ENCODE measurements around the gene YIPF2.
"Not testable (repeated sequence)": the region's sequence is repeated elsewhere in the genome, so short reads cannot be mapped to it uniquely, and the experiment has no call there.

YIPF2 gene

GRCh38 chr19:10928563-10929401 is at the start of gene YIPF2, which contains the start of gene TIMM29:
YIPF2 (minus strand) TSS chr19:10928639; CDS start chr19:10928410, 229 bp downstream.
TIMM29 (plus strand) TSS chr19:10928811; CDS start chr19:10928823, 12 bp downstream.
- DNase-seq, result peak; percentile 69 to 91

- DNase-seq, result no peak
These were observed 49.3 kb upstream of the YIPF2 start for GRCh38 chr19:10977742-10978092.

GRCh38 chr19:10976131-10976892 is 47.9 kb upstream of the YIPF2 start:
- no peak for DNase-seq

GRCh38 chr19:10975374-10976130 is 47.1 kb upstream of the YIPF2 start:
- no peak for DNase-seq

GRCh38 chr19:10971107-10971726 is 42.8 kb upstream of the YIPF2 start:
- DNase-seq, result no peak

GRCh38 chr19:10968527-10969135 is 40.2 kb upstream of the YIPF2 start:
- no peak for DNase-seq

GRCh38 chr19:10966809-10967208 is 38.4 kb upstream of the YIPF2 start:
- no peak for DNase-seq

- DNase-seq, result no peak
These were observed 37.0 kb upstream of the YIPF2 start for GRCh38 chr19:10965398-10965797.

GRCh38 chr19:10964903-10965302 is 36.5 kb upstream of the YIPF2 start:
- no peak for DNase-seq

GRCh38 chr19:10963865-10964264 is 35.4 kb upstream of the YIPF2 start:
- DNase-seq, result no peak

GRCh38 chr19:10962863-10963262 is 34.4 kb upstream of the YIPF2 start:
- no peak for DNase-seq

GRCh38 chr19:10961073-10961860 is 32.8 kb upstream of the YIPF2 start:
- peak in 1 of 2 donors; percentile 26 for DNase-seq

- DNase-seq, result peak; percentile 80 to 88
These were observed 32.1 kb upstream of the YIPF2 start, which contains the start of gene SMARCA4 for GRCh38 chr19:10960314-10961072. SMARCA4 (plus strand) TSS chr19:10961030; CDS start chr19:10984152, 23,122 bp downstream.

GRCh38 chr19:10959277-10959968 is 31.0 kb upstream of the YIPF2 start:
- not testable (repeated sequence) for DNase-seq

GRCh38 chr19:10952809-10953208 is 24.4 kb upstream of the YIPF2 start:
- no peak for DNase-seq

GRCh38 chr19:10946958-10947657 is 18.7 kb upstream of the YIPF2 start:
- DNase-seq, result no peak

- no peak for DNase-seq
These were observed 16.8 kb upstream of the YIPF2 start for GRCh38 chr19:10945264-10945663.

GRCh38 chr19:10943412-10943811 is 15.0 kb upstream of the YIPF2 start:
- DNase-seq, result not testable (repeated sequence)

- not testable (repeated sequence) for DNase-seq
These were observed 13.2 kb upstream of the YIPF2 start for GRCh38 chr19:10941649-10942048.

Measured in bone marrow (tissue), 2 donors.